SK-N-SH (cell line): ENCODE results near the gene HDAC8. TPM values are rescaled to one million over a fixed set of nuclear protein-coding genes. Genes with fewer than 3 reads are reported as not detected.

Source experiments
- CTCF ChIA-PET: fragments of 300-600, 350-600 bp; formaldehyde crosslinking; extraction: SDS; loops from one replicate; lab custom pipeline; 2021; lab: Yijun Ruan, JAX
- POLR2A ChIA-PET: fragments of 350-600 bp; sonication (Branson Sonifier 250); formaldehyde crosslinking; extraction: SDS; loops from one replicate; lab custom pipeline; 2020; ENCODE audit warnings: antibody characterized with exemption, inconsistent platforms; lab: Yijun Ruan, JAX
- DNase-seq: peaks from one replicate; pipeline ENCODE4 v3.0.0; 2012
- H2AFZ ChIP-seq: fragments of 200-600 bp; sonication (generic); 2 replicates; pipeline ENCODE4 v1.8.1; 2016; ENCODE audit warnings: antibody characterized with exemption, mild to moderate bottlenecking, low read depth
- H3F3A ChIP-seq: fragments of 200-600 bp; sonication (generic); replicated peaks from 2 replicates; pipeline ENCODE3; 2016; ENCODE audit warnings: antibody characterized with exemption, mild to moderate bottlenecking; ENCODE audit not compliant: insufficient read depth
- H3K27ac ChIP-seq, 2 experiments: fragments of 200-500 bp in 1 of 2; fragments of 200-600 bp in 1 of 2; sonication (Bioruptor generic) in 1 of 2; sonication (generic), shearing (Covaris generic) in 1 of 2; 2 replicates each; pipeline versions ENCODE4 v1.5.1 to v1.6.1; 2014 to 2016; ENCODE audit warnings: low read depth in 2 of 2, inconsistent platforms in 1 of 2, low read length in 1 of 2, mild to moderate bottlenecking in 1 of 2, mixed read lengths in 1 of 2
- H3K27me3 ChIP-seq: fragments of 200-600 bp; sonication (generic), shearing (Covaris generic); 2 replicates; pipeline ENCODE4 v1.6.1; 2016; ENCODE audit warnings: mixed run types; ENCODE audit not compliant: insufficient read depth
- H3K36me3 ChIP-seq, 2 experiments: fragments of 200-500 bp in 1 of 2; fragments of 200-600 bp in 1 of 2; sonication (Bioruptor generic) in 1 of 2; sonication (generic) in 1 of 2; replicated peaks in 1 of 2; 2 replicates each; pipeline versions ENCODE3 to v1.5.1; 2014 to 2016; ENCODE audit warnings: low read length in 1 of 2, mild to moderate bottlenecking in 1 of 2; ENCODE audit not compliant: insufficient read depth in 2 of 2, control insufficient read depth in 1 of 2
- H3K4me1 ChIP-seq, 2 experiments: fragments of 200-500 bp in 1 of 2; fragments of 200-600 bp in 1 of 2; sonication (Bioruptor generic) in 1 of 2; sonication (generic), shearing (Covaris generic) in 1 of 2; 2 replicates each; pipeline versions ENCODE4 v1.5.1 to v1.6.1; 2014 to 2016; ENCODE audit warnings: low read depth in 1 of 2, low read length in 1 of 2, mixed run types in 1 of 2; ENCODE audit not compliant: insufficient read depth in 2 of 2, control insufficient read depth in 1 of 2
- H3K4me2 ChIP-seq: fragments of 200-600 bp; sonication (generic), shearing (Covaris generic); 2 replicates; pipeline ENCODE4 v1.6.1; 2017; ENCODE audit warnings: mixed run types
- H3K4me3 ChIP-seq, 2 experiments: fragments of 200-500 bp in 1 of 2; fragments of 200-600 bp in 1 of 2; sonication (Bioruptor generic) in 1 of 2; sonication (generic), shearing (Covaris generic) in 1 of 2; 2 replicates each; pipeline versions ENCODE4 v1.5.1 to v1.8.1; 2014 to 2016; ENCODE audit warnings: low read depth in 2 of 2, inconsistent platforms in 1 of 2, low read length in 1 of 2, mild to moderate bottlenecking in 1 of 2, mixed read lengths in 1 of 2, moderate library complexity in 1 of 2
- H3K79me2 ChIP-seq: fragments of 200-600 bp; sonication (generic); 2 replicates; pipeline ENCODE4 v1.8.1; 2017; ENCODE audit warnings: mild to moderate bottlenecking; ENCODE audit not compliant: insufficient read depth
- H3K9ac ChIP-seq: fragments of 200-600 bp; sonication (generic); 2 replicates; pipeline ENCODE4 v1.6.1; 2017; ENCODE audit warnings: mixed run types
- H3K9me2 ChIP-seq: fragments of 200-600 bp; sonication (generic); 2 replicates; pipeline ENCODE4 v1.6.1; 2017; ENCODE audit warnings: mixed run types
- H3K9me3 ChIP-seq: fragments of 200-600 bp; sonication (generic); 2 replicates; pipeline ENCODE4 v1.6.1; 2017; ENCODE audit warnings: mixed run types, mild to moderate bottlenecking, moderate library complexity
- H4K20me1 ChIP-seq: fragments of 200-600 bp; sonication (generic); 2 replicates; pipeline ENCODE4 v1.6.1; 2017; ENCODE audit warnings: mild to moderate bottlenecking, mixed run types; ENCODE audit not compliant: insufficient read depth
- ELF1 ChIP-seq: IDR thresholded peaks from 2 replicates; pipeline ENCODE4 v1.4.0; 2012
- EP300 ChIP-seq, 2 experiments: IDR thresholded peaks; 2 replicates each; pipeline versions ENCODE4 v1.4.0 to v1.6.1; 2012; ENCODE audit warnings: borderline replicate concordance in 1 of 2, low read depth in 1 of 2, low read length in 1 of 2
- FOXJ3 ChIP-seq: sonication (generic); formaldehyde crosslinking; IDR thresholded peaks from 2 replicates; pipeline ENCODE4 v1.5.1; 2020; ENCODE audit warnings: mild to moderate bottlenecking, missing genetic modification reagents
- GATA2 ChIP-seq: sonication (generic); formaldehyde crosslinking; IDR thresholded peaks from 2 replicates; pipeline ENCODE4 v1.5.0; 2020; ENCODE audit warnings: mild to moderate bottlenecking, missing genetic modification reagents
- MEF2A ChIP-seq: IDR thresholded peaks from 2 replicates; pipeline ENCODE4 v1.4.0; 2012; ENCODE audit warnings: low read depth, borderline replicate concordance
- NFIC ChIP-seq: IDR thresholded peaks from 2 replicates; pipeline ENCODE4 v1.4.0; 2012; ENCODE audit warnings: borderline replicate concordance
- NRF1 ChIP-seq: IDR thresholded peaks from 2 replicates; pipeline ENCODE4 v1.6.1; 2012; ENCODE audit warnings: low read depth, mild to moderate bottlenecking, low read length
- POLR2AphosphoS5 ChIP-seq: IDR thresholded peaks from 2 replicates; pipeline ENCODE4 v1.6.1; 2012; ENCODE audit warnings: low read depth, low read length
- RXRA ChIP-seq: IDR thresholded peaks from 2 replicates; pipeline ENCODE4 v1.4.0; 2012; ENCODE audit warnings: low read depth, mild to moderate bottlenecking, borderline replicate concordance
- SMC3 ChIP-seq: IDR thresholded peaks from 2 replicates; pipeline ENCODE4 v1.6.1; 2012; ENCODE audit warnings: low read depth, low read length, improper control_type of control experiment
- TCF12 ChIP-seq: IDR thresholded peaks from 2 replicates; pipeline ENCODE4 v1.4.0; 2012
- YY1 ChIP-seq: IDR thresholded peaks from 2 replicates; pipeline ENCODE4 v1.4.0; 2012; ENCODE audit warnings: low read depth, mild to moderate bottlenecking
- WGBS: methylation state at CpG from one replicate; pipeline ENCODE4 v1.1.6; 2017; ENCODE audit warnings: low lambda C conversion rate; 5-methylcytosine and 5-hydroxymethylcytosine counted together
- polyA plus RNA-seq, 3 experiments: library from polyadenylated mRNA; depleted of rRNA; stranded (reverse); fragments of >200 nt; gene quantifications; 2 replicates each; pipeline ENCODE4 v1.2.3, GENCODE V29; 2012
- TF ChIP-seq, protein P1 (sequence below): IDR thresholded peaks from 2 replicates; pipeline ENCODE4; 2012
- TF ChIP-seq, protein P2 (sequence below): IDR thresholded peaks from 2 replicates; pipeline ENCODE4 v1.4.0; 2012; ENCODE audit warnings: low read depth, borderline replicate concordance
- TF ChIP-seq, protein P3 (sequence below): fragments of 200-600 bp; sonication (generic); IDR thresholded peaks from 2 replicates; pipeline ENCODE4 v1.6.1; 2017; ENCODE audit warnings: antibody characterized with exemption, mild to moderate bottlenecking, moderate library complexity
- TF ChIP-seq, protein P4 (sequence below): IDR thresholded peaks from 2 replicates; pipeline ENCODE4 v1.4.0; 2012; ENCODE audit warnings: low read depth, borderline replicate concordance
- TF ChIP-seq, protein P5 (sequence below): fragments of 150-350 bp; IDR thresholded peaks from 2 replicates; pipeline ENCODE4 v1.6.1; 2016; ENCODE audit warnings: mild to moderate bottlenecking, low read depth, low read length
- TF ChIP-seq, protein P6 (sequence below): fragments of 150-350 bp; IDR thresholded peaks from 2 replicates; pipeline ENCODE4 v1.6.1; 2017; ENCODE audit warnings: antibody characterized with exemption, low read length, low read depth, borderline replicate concordance

Gene HDAC8
- polyA plus RNA-seq, 1 of the 3 experiments (the other 2 are of a cell fraction), result 30.6 TPM

DNA sequence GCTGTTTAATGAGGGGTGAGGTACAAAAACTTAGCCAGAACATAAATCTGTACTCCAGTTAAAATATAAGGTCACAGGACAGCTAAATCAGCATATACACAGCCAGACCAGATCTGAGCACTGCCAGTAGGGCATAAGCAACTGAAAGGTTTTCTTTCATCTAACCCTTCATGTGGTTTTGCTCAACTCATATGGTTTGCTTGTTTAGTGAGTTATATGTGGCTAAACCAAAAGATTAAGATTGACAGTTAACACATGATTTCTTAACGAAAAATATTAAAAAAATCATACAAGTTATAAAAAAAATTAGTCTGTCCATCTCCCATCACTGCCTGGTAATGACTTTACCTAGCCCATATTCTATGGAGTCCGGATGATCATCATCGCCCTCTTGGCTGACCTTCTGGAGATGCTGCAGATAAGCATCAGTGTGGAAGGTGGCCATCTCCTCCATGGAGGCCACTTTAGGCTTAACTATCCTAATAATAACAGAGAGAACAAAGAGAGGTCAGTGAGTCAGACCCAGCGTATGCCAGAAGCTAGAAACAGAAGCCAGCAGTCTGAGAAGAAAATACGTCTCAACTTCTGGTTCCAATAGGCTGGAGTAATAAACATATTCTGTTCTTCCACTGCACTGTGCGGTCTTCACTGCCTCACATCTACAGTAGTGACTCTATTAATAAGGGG lies 4.1 kb downstream of the HDAC8 start:
- Histone ChIP-seq H3K27ac (no peak overlapping the region), H3K9me2 (no peaks in the 10 kb centered on the region), H3K27me3 (no peaks in the 10 kb centered on the region), H3K36me3 (peaks cover 45 to 55% of the 10 kb centered on the region in 2 experiments), H3K9me3 (no peaks in the 10 kb centered on the region), H4K20me1 (peaks cover 11% of the 10 kb centered on the region), H2AFZ (no peak overlapping the region), H3K4me2 (no peak overlapping the region), H3F3A (no peaks in the 10 kb centered on the region), H3K79me2 (peaks cover 15% of the 10 kb centered on the region), H3K4me3 (no peak overlapping the region), H3K4me1 (no peaks in the 10 kb centered on the region; a peak in 1 of 4 replicates), H3K9ac (no peak overlapping the region)
- DNase-seq, result no peak
- WGBS, result 82% methylated on average over 6 of the region's 6 CpGs
- CTCF ChIA-PET, result no interaction called here
- POLR2A ChIA-PET, result no interaction called here
- TF ChIP-seq, protein P1, sequence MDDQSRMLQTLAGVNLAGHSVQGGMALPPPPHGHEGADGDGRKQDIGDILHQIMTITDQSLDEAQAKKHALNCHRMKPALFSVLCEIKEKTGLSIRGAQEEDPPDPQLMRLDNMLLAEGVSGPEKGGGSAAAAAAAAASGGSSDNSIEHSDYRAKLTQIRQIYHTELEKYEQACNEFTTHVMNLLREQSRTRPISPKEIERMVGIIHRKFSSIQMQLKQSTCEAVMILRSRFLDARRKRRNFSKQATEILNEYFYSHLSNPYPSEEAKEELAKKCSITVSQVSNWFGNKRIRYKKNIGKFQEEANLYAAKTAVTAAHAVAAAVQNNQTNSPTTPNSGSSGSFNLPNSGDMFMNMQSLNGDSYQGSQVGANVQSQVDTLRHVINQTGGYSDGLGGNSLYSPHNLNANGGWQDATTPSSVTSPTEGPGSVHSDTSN, result no peak
- peak; percentile 80 for TF ChIP-seq NFIC
- peak; percentile 71; the same call in 1 of the 2 replicates for TF ChIP-seq RXRA
- TF ChIP-seq, protein P2, sequence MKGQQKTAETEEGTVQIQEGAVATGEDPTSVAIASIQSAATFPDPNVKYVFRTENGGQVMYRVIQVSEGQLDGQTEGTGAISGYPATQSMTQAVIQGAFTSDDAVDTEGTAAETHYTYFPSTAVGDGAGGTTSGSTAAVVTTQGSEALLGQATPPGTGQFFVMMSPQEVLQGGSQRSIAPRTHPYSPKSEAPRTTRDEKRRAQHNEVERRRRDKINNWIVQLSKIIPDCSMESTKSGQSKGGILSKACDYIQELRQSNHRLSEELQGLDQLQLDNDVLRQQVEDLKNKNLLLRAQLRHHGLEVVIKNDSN, result no peak
- no peak for TF ChIP-seq FOXJ3 (CRISPR knock-in tag)
- peak; percentile 14; the same call in 1 of the 2 replicates for TF ChIP-seq MEF2A

DNA sequence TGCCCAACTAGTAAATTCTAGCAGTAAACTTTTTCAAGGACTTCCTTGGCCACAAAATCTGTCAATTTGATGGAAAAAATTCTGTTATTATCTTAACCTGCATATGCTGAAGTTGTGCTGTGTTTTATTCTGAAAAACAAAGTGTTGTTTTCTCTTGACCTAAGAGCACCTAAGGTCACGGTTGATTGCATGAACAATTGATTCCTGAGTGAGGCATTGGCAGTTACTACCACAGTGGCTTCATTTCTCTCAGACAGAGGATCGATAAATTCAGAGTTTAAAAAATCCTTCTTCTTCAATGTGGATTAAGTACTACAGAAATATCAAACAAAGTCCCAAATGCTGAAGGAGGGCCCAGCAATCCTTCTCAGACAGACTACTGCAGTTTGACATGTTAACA lies 6.2 kb downstream of the HDAC8 start:
- no peak overlapping the region for H3K4me3 ChIP-seq
- DNase-seq, result no peak
- CTCF ChIA-PET, result no interaction called here
- H3F3A ChIP-seq, result no peaks in the 10 kb centered on the region
- no peaks in the 10 kb centered on the region for H3K9me2 ChIP-seq
- no peak overlapping the region for H2AFZ ChIP-seq
- H3K4me2 ChIP-seq, result no peak overlapping the region
- 87% methylated on average over 2 of the region's 2 CpGs for WGBS
- no peak overlapping the region for H3K27ac ChIP-seq
- H4K20me1 ChIP-seq, result peaks cover 14% of the 10 kb centered on the region
- H3K9me3 ChIP-seq, result no peaks in the 10 kb centered on the region
- no peak overlapping the region for H3K9ac ChIP-seq
- POLR2A ChIA-PET, result no interaction called here
- peaks cover 55 to 56% of the 10 kb centered on the region in 2 experiments for H3K36me3 ChIP-seq
- peaks cover 6% of the 10 kb centered on the region for H3K79me2 ChIP-seq
- H3K27me3 ChIP-seq, result no peaks in the 10 kb centered on the region
- no peaks in the 10 kb centered on the region for H3K4me1 ChIP-seq
- TF ChIP-seq TCF12, result no peak
- no peak for TF ChIP-seq POLR2AphosphoS5
- no peak for TF ChIP-seq SMC3
- TF ChIP-seq EP300 (IDR thresholded peaks at IDR 0.05; ENCODE audit: borderline replicate concordance in 1 of 2, low read depth in 1 of 2, low read length in 1 of 2), result no peak
- no peak for TF ChIP-seq MEF2A
- TF ChIP-seq, protein P3, sequence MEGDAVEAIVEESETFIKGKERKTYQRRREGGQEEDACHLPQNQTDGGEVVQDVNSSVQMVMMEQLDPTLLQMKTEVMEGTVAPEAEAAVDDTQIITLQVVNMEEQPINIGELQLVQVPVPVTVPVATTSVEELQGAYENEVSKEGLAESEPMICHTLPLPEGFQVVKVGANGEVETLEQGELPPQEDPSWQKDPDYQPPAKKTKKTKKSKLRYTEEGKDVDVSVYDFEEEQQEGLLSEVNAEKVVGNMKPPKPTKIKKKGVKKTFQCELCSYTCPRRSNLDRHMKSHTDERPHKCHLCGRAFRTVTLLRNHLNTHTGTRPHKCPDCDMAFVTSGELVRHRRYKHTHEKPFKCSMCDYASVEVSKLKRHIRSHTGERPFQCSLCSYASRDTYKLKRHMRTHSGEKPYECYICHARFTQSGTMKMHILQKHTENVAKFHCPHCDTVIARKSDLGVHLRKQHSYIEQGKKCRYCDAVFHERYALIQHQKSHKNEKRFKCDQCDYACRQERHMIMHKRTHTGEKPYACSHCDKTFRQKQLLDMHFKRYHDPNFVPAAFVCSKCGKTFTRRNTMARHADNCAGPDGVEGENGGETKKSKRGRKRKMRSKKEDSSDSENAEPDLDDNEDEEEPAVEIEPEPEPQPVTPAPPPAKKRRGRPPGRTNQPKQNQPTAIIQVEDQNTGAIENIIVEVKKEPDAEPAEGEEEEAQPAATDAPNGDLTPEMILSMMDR, result no peak
- TF ChIP-seq, protein P1, result no peak
- TF ChIP-seq GATA2 (CRISPR knock-in tag), result no peak
- no peak for TF ChIP-seq YY1
- TF ChIP-seq, protein P4, sequence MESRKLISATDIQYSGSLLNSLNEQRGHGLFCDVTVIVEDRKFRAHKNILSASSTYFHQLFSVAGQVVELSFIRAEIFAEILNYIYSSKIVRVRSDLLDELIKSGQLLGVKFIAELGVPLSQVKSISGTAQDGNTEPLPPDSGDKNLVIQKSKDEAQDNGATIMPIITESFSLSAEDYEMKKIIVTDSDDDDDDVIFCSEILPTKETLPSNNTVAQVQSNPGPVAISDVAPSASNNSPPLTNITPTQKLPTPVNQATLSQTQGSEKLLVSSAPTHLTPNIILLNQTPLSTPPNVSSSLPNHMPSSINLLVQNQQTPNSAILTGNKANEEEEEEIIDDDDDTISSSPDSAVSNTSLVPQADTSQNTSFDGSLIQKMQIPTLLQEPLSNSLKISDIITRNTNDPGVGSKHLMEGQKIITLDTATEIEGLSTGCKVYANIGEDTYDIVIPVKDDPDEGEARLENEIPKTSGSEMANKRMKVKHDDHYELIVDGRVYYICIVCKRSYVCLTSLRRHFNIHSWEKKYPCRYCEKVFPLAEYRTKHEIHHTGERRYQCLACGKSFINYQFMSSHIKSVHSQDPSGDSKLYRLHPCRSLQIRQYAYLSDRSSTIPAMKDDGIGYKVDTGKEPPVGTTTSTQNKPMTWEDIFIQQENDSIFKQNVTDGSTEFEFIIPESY, result no peak
- no peak for TF ChIP-seq ELF1
- TF ChIP-seq, protein P5, sequence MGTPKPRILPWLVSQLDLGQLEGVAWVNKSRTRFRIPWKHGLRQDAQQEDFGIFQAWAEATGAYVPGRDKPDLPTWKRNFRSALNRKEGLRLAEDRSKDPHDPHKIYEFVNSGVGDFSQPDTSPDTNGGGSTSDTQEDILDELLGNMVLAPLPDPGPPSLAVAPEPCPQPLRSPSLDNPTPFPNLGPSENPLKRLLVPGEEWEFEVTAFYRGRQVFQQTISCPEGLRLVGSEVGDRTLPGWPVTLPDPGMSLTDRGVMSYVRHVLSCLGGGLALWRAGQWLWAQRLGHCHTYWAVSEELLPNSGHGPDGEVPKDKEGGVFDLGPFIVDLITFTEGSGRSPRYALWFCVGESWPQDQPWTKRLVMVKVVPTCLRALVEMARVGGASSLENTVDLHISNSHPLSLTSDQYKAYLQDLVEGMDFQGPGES, result no peak
- TF ChIP-seq, protein P6, sequence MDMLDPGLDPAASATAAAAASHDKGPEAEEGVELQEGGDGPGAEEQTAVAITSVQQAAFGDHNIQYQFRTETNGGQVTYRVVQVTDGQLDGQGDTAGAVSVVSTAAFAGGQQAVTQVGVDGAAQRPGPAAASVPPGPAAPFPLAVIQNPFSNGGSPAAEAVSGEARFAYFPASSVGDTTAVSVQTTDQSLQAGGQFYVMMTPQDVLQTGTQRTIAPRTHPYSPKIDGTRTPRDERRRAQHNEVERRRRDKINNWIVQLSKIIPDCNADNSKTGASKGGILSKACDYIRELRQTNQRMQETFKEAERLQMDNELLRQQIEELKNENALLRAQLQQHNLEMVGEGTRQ, result no peak
- TF ChIP-seq NRF1, result no peak
